ENCODE measurements around the gene CSF3R. TPM values are rescaled to one million over a fixed set of nuclear protein-coding genes. Genes with fewer than 3 reads are reported as not detected.

CSF3R gene
- total and polyA plus RNA-seq, 9 of the 15 experiments (the other 6 are each of a cell fraction or from before 2014, with no cell fraction given): 0.21 to 0.86 (median 0.40) TPM; not detected in 1

GRCh38 chr1:36420836-36421317 lies 61.8 kb downstream of the CSF3R start (continued):
- TF ChIP-seq, protein P1, sequence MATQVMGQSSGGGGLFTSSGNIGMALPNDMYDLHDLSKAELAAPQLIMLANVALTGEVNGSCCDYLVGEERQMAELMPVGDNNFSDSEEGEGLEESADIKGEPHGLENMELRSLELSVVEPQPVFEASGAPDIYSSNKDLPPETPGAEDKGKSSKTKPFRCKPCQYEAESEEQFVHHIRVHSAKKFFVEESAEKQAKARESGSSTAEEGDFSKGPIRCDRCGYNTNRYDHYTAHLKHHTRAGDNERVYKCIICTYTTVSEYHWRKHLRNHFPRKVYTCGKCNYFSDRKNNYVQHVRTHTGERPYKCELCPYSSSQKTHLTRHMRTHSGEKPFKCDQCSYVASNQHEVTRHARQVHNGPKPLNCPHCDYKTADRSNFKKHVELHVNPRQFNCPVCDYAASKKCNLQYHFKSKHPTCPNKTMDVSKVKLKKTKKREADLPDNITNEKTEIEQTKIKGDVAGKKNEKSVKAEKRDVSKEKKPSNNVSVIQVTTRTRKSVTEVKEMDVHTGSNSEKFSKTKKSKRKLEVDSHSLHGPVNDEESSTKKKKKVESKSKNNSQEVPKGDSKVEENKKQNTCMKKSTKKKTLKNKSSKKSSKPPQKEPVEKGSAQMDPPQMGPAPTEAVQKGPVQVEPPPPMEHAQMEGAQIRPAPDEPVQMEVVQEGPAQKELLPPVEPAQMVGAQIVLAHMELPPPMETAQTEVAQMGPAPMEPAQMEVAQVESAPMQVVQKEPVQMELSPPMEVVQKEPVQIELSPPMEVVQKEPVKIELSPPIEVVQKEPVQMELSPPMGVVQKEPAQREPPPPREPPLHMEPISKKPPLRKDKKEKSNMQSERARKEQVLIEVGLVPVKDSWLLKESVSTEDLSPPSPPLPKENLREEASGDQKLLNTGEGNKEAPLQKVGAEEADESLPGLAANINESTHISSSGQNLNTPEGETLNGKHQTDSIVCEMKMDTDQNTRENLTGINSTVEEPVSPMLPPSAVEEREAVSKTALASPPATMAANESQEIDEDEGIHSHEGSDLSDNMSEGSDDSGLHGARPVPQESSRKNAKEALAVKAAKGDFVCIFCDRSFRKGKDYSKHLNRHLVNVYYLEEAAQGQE (IDR thresholded peaks at IDR 0.05; ENCODE audit: borderline replicate concordance): peak; percentile 94
- TF ChIP-seq, protein P1 (CRISPR knock-in tag; IDR thresholded peaks at IDR 0.05; ENCODE audit: low read depth): no peak
- TF ChIP-seq MAFF (IDR thresholded peaks at IDR 0.05; ENCODE audit: low read length) (0 out of 2 replicates have a peak, but pooled peaks have one; percentile 19), ARID3A (IDR thresholded peaks at IDR 0.05; ENCODE audit: borderline replicate concordance, low read depth, low read length) (0 out of 2 replicates have a peak, but pooled peaks have one; percentile 13), U2AF1 (optimal IDR thresholded peaks at IDR 0.05; ENCODE audit: low read depth, low read length) (no peak), POLR2B (IDR thresholded peaks at IDR 0.05; ENCODE audit: low read depth, partially characterized antibody) (no peak), DACH1 (IDR thresholded peaks at IDR 0.05; ENCODE audit: partially characterized antibody) (no peak), ZBTB33 (CRISPR knock-in tag; IDR thresholded peaks at IDR 0.05) (0 out of 2 replicates have a peak, but pooled peaks have one; percentile 17), NR2C2 (CRISPR knock-in tag; IDR thresholded peaks at IDR 0.05) (no peak), NR2C2 (tag; IDR thresholded peaks at IDR 0.05) (no peak), PCBP2 (IDR thresholded peaks at IDR 0.05; ENCODE audit: low read depth, low read length, poor library complexity, severe bottlenecking) (no peak), E2F4 (CRISPR knock-in tag; IDR thresholded peaks at IDR 0.05; ENCODE audit: low read depth) (no peak), NFIX (CRISPR knock-in tag; IDR thresholded peaks at IDR 0.05; ENCODE audit: low read depth) (no peak), TEAD1 (CRISPR knock-in tag; IDR thresholded peaks at IDR 0.05) (no peak), CC2D1A (IDR thresholded peaks at IDR 0.05) (peak; percentile 90), MCM2 (IDR thresholded peaks at IDR 0.05; ENCODE audit: low read depth) (no peak)

All from K562 (cell line).